Kidney (tissue), 14 donors: ENCODE measurements around the gene SOBP. TPM values are rescaled to one million over a fixed set of nuclear protein-coding genes. Genes with fewer than 3 reads are reported as not detected.

ENCODE experiments used
- DNase-seq, 5 donors: peaks; one replicate each; pipeline ENCODE4 v3.0.0-alpha.2; 2013 to 2020
- FAIRE-seq: peaks from 2 replicates; lab custom pipeline; 2012; peaks lifted over from hg19 to GRCh38; lab: Jason Lieb, UNC
- H3K27ac ChIP-seq, 2 donors: one replicate each; pipeline ENCODE4 v1.7.0; 2013; ENCODE audit warnings: low read depth in 2 of 2, low read length in 2 of 2, inconsistent platforms in 1 of 2
- H3K27me3 ChIP-seq: one replicate; pipeline ENCODE4 v1.7.1; 2013; ENCODE audit warnings: low read length, inconsistent platforms; ENCODE audit not compliant: control insufficient read depth, insufficient read depth
- H3K36me3 ChIP-seq, 3 donors: one replicate each; pipeline versions ENCODE4 v1.7.0 to v1.7.1; 2013; ENCODE audit warnings: low read length in 3 of 3, control low read depth in 1 of 3, inconsistent platforms in 1 of 3; ENCODE audit not compliant: insufficient read depth in 3 of 3, control insufficient read depth in 2 of 3
- H3K4me1 ChIP-seq, 3 donors: one replicate each; pipeline versions ENCODE4 v1.7.0 to v1.7.1; 2013; ENCODE audit warnings: low read length in 3 of 3, inconsistent platforms in 1 of 3, low read depth in 1 of 3; ENCODE audit not compliant: control insufficient read depth in 2 of 3, insufficient read depth in 2 of 3
- H3K4me3 ChIP-seq, 3 donors: one replicate each; pipeline versions ENCODE4 v1.7.0 to v1.8.1; 2013; ENCODE audit warnings: low read length in 3 of 3, control low read depth in 1 of 3, inconsistent platforms in 1 of 3
- H3K9ac ChIP-seq, 3 donors: one replicate each; pipeline versions ENCODE4 v1.7.0 to v1.7.1; 2013; ENCODE audit warnings: low read length in 3 of 3, control low read depth in 1 of 3, inconsistent platforms in 1 of 3
- H3K9me3 ChIP-seq, 3 donors: one replicate each; pipeline versions ENCODE4 v1.7.0 to v1.7.1; 2013; ENCODE audit warnings: low read length in 3 of 3, control low read depth in 1 of 3, inconsistent platforms in 1 of 3; ENCODE audit not compliant: control insufficient read depth in 2 of 3, insufficient read depth in 1 of 3
- intact Hi-C: fragments of 100-400 bp; cut with DNase I; formaldehyde crosslinking; loops from one replicate; pipeline ENCODE4 v1.11.1; 2022
- polyA plus RNA-seq: library from polyadenylated mRNA; stranded (reverse); fragments of 350-450 nt; fragmentation: Illumina TruSeq; extraction: RNeasy Lipid Tissue Mini Kit (QIAGEN cat#74804); gene quantifications from one replicate; pipeline ENCODE4 v1.2.3, GENCODE V29; 2014; ENCODE audit warnings: low read depth, low replicate concordance; ENCODE audit not compliant: insufficient read depth
- total RNA-seq: library from RNA; stranded (reverse); fragmentation: NEBNext Ultra II Directional; extraction: Animal tissue kit (Norgen Biotek cat#: 25700); gene quantifications from one replicate; pipeline ENCODE4 v1.2.1, GENCODE V29; 2021
- TF ChIP-seq, protein P1 (sequence below): IDR thresholded peaks from 3 replicates; pipeline ENCODE4 v1.5.1; 2012; ENCODE audit warnings: mild to moderate bottlenecking, moderate library complexity, borderline replicate concordance; ENCODE audit not compliant: insufficient read depth; ENCODE audit errors: extremely low read depth
- donor health status: control.
- donor health status: control.
- donor health status: control.
- donor health status: control.
- donor health status: control.
- donor health status: DM: yes; HTN: yes; CAD: no.
- donor health status: Normal renal cell carcinoma (clear cell type).

The SOBP gene
- total and polyA plus RNA-seq, 2 donors from 2014 or later: 5.4 to 9.5 TPM

DNA sequence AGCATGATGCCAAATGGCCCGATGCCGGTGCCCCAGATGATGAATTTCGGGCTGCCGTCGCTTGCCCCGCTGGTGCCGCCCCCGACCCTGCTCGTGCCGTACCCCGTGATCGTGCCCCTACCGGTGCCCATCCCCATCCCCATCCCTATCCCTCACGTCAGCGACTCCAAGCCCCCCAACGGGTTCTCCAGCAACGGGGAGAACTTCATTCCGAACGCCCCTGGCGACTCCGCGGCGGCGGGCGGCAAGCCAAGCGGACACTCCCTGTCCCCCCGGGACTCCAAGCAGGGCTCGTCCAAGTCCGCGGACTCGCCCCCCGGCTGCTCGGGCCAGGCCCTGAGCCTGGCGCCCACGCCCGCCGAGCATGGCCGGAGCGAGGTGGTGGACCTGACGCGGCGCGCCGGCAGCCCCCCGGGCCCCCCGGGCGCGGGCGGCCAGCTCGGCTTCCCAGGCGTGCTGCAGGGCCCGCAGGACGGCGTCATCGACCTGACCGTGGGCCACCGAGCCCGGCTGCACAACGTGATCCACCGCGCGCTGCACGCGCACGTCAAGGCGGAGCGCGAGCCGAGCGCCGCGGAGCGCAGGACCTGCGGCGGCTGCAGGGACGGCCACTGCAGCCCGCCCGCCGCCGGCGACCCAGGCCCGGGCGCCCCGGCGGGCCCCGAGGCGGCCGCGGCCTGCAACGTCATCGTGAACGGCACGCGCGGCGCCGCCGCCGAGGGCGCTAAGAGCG, 144.6 kb downstream of the SOBP start:
- DNase-seq: peak in 2 of 5 donors; percentile 60 to 67
- TF ChIP-seq, protein P1, sequence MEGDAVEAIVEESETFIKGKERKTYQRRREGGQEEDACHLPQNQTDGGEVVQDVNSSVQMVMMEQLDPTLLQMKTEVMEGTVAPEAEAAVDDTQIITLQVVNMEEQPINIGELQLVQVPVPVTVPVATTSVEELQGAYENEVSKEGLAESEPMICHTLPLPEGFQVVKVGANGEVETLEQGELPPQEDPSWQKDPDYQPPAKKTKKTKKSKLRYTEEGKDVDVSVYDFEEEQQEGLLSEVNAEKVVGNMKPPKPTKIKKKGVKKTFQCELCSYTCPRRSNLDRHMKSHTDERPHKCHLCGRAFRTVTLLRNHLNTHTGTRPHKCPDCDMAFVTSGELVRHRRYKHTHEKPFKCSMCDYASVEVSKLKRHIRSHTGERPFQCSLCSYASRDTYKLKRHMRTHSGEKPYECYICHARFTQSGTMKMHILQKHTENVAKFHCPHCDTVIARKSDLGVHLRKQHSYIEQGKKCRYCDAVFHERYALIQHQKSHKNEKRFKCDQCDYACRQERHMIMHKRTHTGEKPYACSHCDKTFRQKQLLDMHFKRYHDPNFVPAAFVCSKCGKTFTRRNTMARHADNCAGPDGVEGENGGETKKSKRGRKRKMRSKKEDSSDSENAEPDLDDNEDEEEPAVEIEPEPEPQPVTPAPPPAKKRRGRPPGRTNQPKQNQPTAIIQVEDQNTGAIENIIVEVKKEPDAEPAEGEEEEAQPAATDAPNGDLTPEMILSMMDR: no peak

DNA sequence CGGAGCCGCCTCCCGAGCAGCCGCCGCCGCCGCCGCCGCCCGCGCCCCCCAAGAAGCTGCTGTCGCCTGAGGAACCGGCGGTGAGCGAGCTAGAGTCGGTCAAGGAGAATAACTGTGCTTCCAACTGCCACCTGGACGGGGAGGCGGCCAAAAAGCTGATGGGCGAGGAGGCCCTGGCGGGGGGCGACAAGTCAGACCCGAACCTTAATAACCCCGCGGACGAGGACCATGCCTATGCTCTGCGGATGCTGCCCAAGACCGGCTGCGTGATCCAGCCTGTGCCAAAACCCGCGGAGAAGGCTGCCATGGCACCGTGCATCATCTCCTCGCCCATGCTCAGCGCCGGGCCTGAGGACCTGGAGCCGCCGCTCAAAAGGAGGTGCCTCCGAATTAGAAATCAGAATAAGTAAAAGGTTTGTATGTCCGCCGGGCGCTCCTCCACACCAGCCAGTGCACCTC, 145.2 kb downstream of the SOBP start:
- TF ChIP-seq, protein P1: no peak
- no peak overlapping the region for H3K27ac ChIP-seq
- no peaks in the 10 kb centered on the region for H3K9me3 ChIP-seq
- no peak for DNase-seq
- FAIRE-seq: no peak
- H3K36me3 ChIP-seq: peaks cover 0 to 5% (median 0%) of the 10 kb centered on the region in 3 donors
- intact Hi-C loops: no loop called here
- H3K4me3 ChIP-seq: no peak overlapping the region
- H3K27me3 ChIP-seq: no peaks in the 10 kb centered on the region
- no peak overlapping the region for H3K9ac ChIP-seq
- H3K4me1 ChIP-seq: no peaks in the 10 kb centered on the region

More for the DNA sequence above, 144.6 kb downstream of the SOBP start:
- Histone ChIP-seq H3K9me3 (no peaks in the 10 kb centered on the region), H3K27me3 (no peaks in the 10 kb centered on the region), H3K4me1 (peaks cover 0 to under 1% (median 0%) of the 10 kb centered on the region in 3 donors), H3K4me3 (no peak overlapping the region), H3K27ac (no peak overlapping the region), H3K36me3 (peaks cover 0 to 5% (median 0%) of the 10 kb centered on the region in 3 donors), H3K9ac (no peak overlapping the region)
- FAIRE-seq: no peak
- intact Hi-C loops: no loop called here

DNA sequence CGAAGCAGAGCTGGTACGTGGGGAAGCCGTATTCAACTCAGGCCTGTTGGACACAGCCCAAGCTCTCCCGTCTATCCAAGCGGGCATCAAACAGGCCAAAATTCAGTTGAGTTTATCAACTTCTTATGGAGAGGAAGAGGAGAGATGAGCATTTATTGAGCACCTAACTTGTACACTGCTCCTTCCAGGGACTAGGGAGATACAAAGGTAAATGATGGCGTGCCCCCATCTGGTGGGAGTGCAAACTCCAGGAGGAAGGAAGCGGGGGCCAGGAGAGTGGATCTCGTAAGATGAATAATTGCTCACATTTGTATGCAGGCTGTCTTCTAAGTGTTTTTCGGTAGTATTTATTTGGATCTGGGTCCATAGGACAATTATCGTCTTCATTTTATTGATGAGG, 146.6 kb downstream of the SOBP start:
- H3K27me3 ChIP-seq: no peaks in the 10 kb centered on the region
- intact Hi-C loops: no loop called here
- DNase-seq (no peak), FAIRE-seq (no peak)
- peaks cover 0 to 2% (median 0%) of the 10 kb centered on the region in 3 donors for H3K4me1 ChIP-seq
- no peaks in the 10 kb centered on the region for H3K9me3 ChIP-seq
- no peak overlapping the region for H3K27ac ChIP-seq
- H3K4me3 ChIP-seq: no peak overlapping the region
- H3K36me3 ChIP-seq: peaks cover 0 to 5% (median 0%) of the 10 kb centered on the region in 3 donors
- TF ChIP-seq, protein P1: no peak
- no peak overlapping the region for H3K9ac ChIP-seq
